BLaER1 treated with 17β-estradiol and CSF1 and Interleukin-3, amounts not matched to agents 10 nM and 100 nM (cell line): Measurements from ENCODE around the gene MPLKIP.
"Not testable (repeated sequence)": the region's sequence is repeated elsewhere in the genome, so short reads cannot be mapped to it uniquely, and the experiment has no call there.

ENCODE experiments used
- H3K27ac ChIP-seq, 11 experiments: shearing (Covaris generic); formaldehyde crosslinking; 2 replicates each; pipeline ENCODE4 v1.8.1; 2022
- H3K27me3 ChIP-seq, 11 experiments: shearing (Covaris generic); formaldehyde crosslinking; 2 replicates each; pipeline ENCODE4 v1.8.1; 2022
- H3K36me3 ChIP-seq, 11 experiments: shearing (Covaris generic); formaldehyde crosslinking; 2 replicates each; pipeline ENCODE4 v1.8.1; 2022
- H3K4me1 ChIP-seq, 10 experiments: shearing (Covaris generic); formaldehyde crosslinking; 2 replicates each; pipeline ENCODE4 v1.8.1; 2022
- H3K4me2 ChIP-seq, 11 experiments: shearing (Covaris generic); formaldehyde crosslinking; 2 replicates each; pipeline ENCODE4 v1.8.1; 2022
- H3K4me3 ChIP-seq, 10 experiments: shearing (Covaris generic); formaldehyde crosslinking; 2 replicates each; pipeline ENCODE4 v1.8.1; 2022
- H3K9ac ChIP-seq, 11 experiments: shearing (Covaris generic); formaldehyde crosslinking; 2 replicates each; pipeline ENCODE4 v1.8.1; 2022
- H3K9me3 ChIP-seq, 11 experiments: shearing (Covaris generic); formaldehyde crosslinking; replicated peaks in 1 of 11; 2 replicates each; pipeline ENCODE4 v1.8.1; 2022
- H4K20me1 ChIP-seq, 11 experiments: shearing (Covaris generic); formaldehyde crosslinking; 2 replicates each; pipeline ENCODE4 v1.8.1; 2022
- Cebpa-rat ChIP-seq, 11 experiments: shearing (Covaris generic); IDR thresholded peaks; 2 replicates each; pipeline ENCODE4 v1.8.1; 2022

Gene MPLKIP

GRCh38 chr7:40137563-40137962 lies 3.1 kb upstream of the MPLKIP start:
- no peak overlapping the region for H3K4me2 ChIP-seq
- H4K20me1 ChIP-seq, result peaks cover 0 to 9% (median 4%) of the 10 kb centered on the region in 11 experiments; a peak in 7 of 22 replicates
- TF ChIP-seq Cebpa-rat (IDR thresholded peaks at IDR 0.05), result no peak
- H3K27ac ChIP-seq, result no peak overlapping the region
- H3K9me3 ChIP-seq, result peaks cover 6 to 20% (median 14%) of the 10 kb centered on the region in 11 experiments; a peak in 20 of 22 replicates
- no peak overlapping the region for H3K9ac ChIP-seq
- peaks cover 0 to 6% (median 0%) of the 10 kb centered on the region in 11 experiments; a peak in 2 of 22 replicates for H3K36me3 ChIP-seq
- peaks cover 3 to 12% (median 9%) of the 10 kb centered on the region in 10 experiments for H3K4me1 ChIP-seq
- H3K27me3 ChIP-seq, result no peaks in the 10 kb centered on the region
- no peak overlapping the region for H3K4me3 ChIP-seq

GRCh38 chr7:40135317-40135610 lies 842 bp upstream of the MPLKIP start:
- H3K4me3 ChIP-seq, result peak overlapping the region; percentile 81 to 99 (median 91); a peak in 18 of 20 replicates
- no peaks in the 10 kb centered on the region for H3K27me3 ChIP-seq
- H4K20me1 ChIP-seq, result peaks cover 0 to 30% (median 24%) of the 10 kb centered on the region in 11 experiments; a peak in 12 of 22 replicates
- H3K9ac ChIP-seq, result peak overlapping the region in 4 of 11 experiments; percentile 94 to 99 (median 97); a peak in 5 of 22 replicates
- peak overlapping the region in 4 of 11 experiments; percentile 95 to 98 (median 98); a peak in 4 of 22 replicates for H3K27ac ChIP-seq
- H3K4me1 ChIP-seq, result peaks cover 11 to 31% (median 22%) of the 10 kb centered on the region in 10 experiments
- H3K9me3 ChIP-seq, result peaks cover 6 to 20% (median 14%) of the 10 kb centered on the region in 11 experiments; a peak in 20 of 22 replicates
- H3K4me2 ChIP-seq, result peak overlapping the region; percentile 26 to 92 (median 68); a peak in 21 of 22 replicates
- no peak for TF ChIP-seq Cebpa-rat (IDR thresholded peaks at IDR 0.05)
- peaks cover 7 to 29% (median 18%) of the 10 kb centered on the region in 11 experiments; a peak in 16 of 22 replicates for H3K36me3 ChIP-seq

- H3K4me2 ChIP-seq, result peak overlapping the region; percentile 73 to 97 (median 82)
- H3K9ac ChIP-seq, result peak overlapping the region; percentile 94 to 99 (median 98)
- H3K4me1 ChIP-seq, result peaks cover 13 to 39% (median 23%) of the 10 kb centered on the region in 10 experiments
- no peaks in the 10 kb centered on the region for H3K27me3 ChIP-seq
- H3K27ac ChIP-seq, result peak overlapping the region; percentile 92 to 98 (median 96)
- TF ChIP-seq Cebpa-rat (IDR thresholded peaks at IDR 0.05), result no peak
- peaks cover 9 to 45% (median 33%) of the 10 kb centered on the region in 11 experiments; a peak in 15 of 22 replicates for H4K20me1 ChIP-seq
- peaks cover 11 to 41% (median 28%) of the 10 kb centered on the region in 11 experiments; a peak in 17 of 22 replicates for H3K36me3 ChIP-seq
- peaks cover 6 to 20% (median 14%) of the 10 kb centered on the region in 11 experiments; a peak in 20 of 22 replicates for H3K9me3 ChIP-seq
- H3K4me3 ChIP-seq, result peak overlapping the region; percentile 81 to 99 (median 91)
Measured at GRCh38 chr7:40133561-40134427, 628 bp downstream of the MPLKIP start.

- H3K4me1 ChIP-seq, result peaks cover 0 to 20% (median 8%) of the 10 kb centered on the region in 10 experiments; a peak in 14 of 20 replicates
- peaks cover 0 to 11% (median 0%) of the 10 kb centered on the region in 11 experiments; a peak in 5 of 22 replicates for H3K9me3 ChIP-seq
- no peak for TF ChIP-seq Cebpa-rat (IDR thresholded peaks at IDR 0.05)
- no peak overlapping the region for H3K4me3 ChIP-seq
- H3K4me2 ChIP-seq, result no peak overlapping the region
- H4K20me1 ChIP-seq, result peaks cover 0 to 40% (median 22%) of the 10 kb centered on the region in 11 experiments; a peak in 13 of 22 replicates
- no peaks in the 10 kb centered on the region for H3K27me3 ChIP-seq
- H3K9ac ChIP-seq, result no peak overlapping the region
- H3K36me3 ChIP-seq, result peaks cover 13 to 57% (median 40%) of the 10 kb centered on the region in 11 experiments; a peak in 21 of 22 replicates
- H3K27ac ChIP-seq, result no peak overlapping the region
Measured at GRCh38 chr7:40122940-40123254, 11.5 kb downstream of the MPLKIP start.

GRCh38 chr7:40122100-40122939 lies 12.1 kb downstream of the MPLKIP start:
- Histone ChIP-seq H3K4me1 (peaks cover 0 to 17% (median 8%) of the 10 kb centered on the region in 10 experiments; a peak in 14 of 20 replicates), H3K9me3 (peaks cover 0 to 11% (median 0%) of the 10 kb centered on the region in 11 experiments; a peak in 5 of 22 replicates), H3K36me3 (peaks cover 12 to 51% (median 36%) of the 10 kb centered on the region in 11 experiments; a peak in 21 of 22 replicates), H4K20me1 (peaks cover 0 to 35% (median 16%) of the 10 kb centered on the region in 11 experiments; a peak in 12 of 22 replicates)
- H3K27me3 ChIP-seq, H3K4me3 ChIP-seq, H3K27ac ChIP-seq, H3K9ac ChIP-seq, H3K4me2 ChIP-seq: not testable (repeated sequence)

- Histone ChIP-seq H3K27ac (no peak overlapping the region), H3K36me3 (peaks cover 0 to 44% (median 25%) of the 10 kb centered on the region in 11 experiments; a peak in 18 of 22 replicates), H3K27me3 (no peaks in the 10 kb centered on the region)
Measured at GRCh38 chr7:40120020-40120419, 14.4 kb downstream of the MPLKIP start.

GRCh38 chr7:40118201-40118600 lies 16.2 kb downstream of the MPLKIP start:
- not testable (repeated sequence) for H3K27me3 ChIP-seq

More at GRCh38 chr7:40120020-40120419, 14.4 kb downstream of the MPLKIP start:
- no peak overlapping the region for H3K4me2 ChIP-seq
- H3K4me3 ChIP-seq, result no peak overlapping the region
- no peak for TF ChIP-seq Cebpa-rat (IDR thresholded peaks at IDR 0.05)
- H4K20me1 ChIP-seq, result peaks cover 0 to 17% (median 4%) of the 10 kb centered on the region in 11 experiments; a peak in 10 of 22 replicates
- H3K9me3 ChIP-seq, result peaks cover 3 to 15% (median 4%) of the 10 kb centered on the region in 11 experiments; a peak in 13 of 22 replicates
- H3K4me1 ChIP-seq, result peaks cover 0 to 17% (median 9%) of the 10 kb centered on the region in 10 experiments; a peak in 14 of 20 replicates
- no peak overlapping the region for H3K9ac ChIP-seq

GRCh38 chr7:40117199-40117598 lies 17.2 kb downstream of the MPLKIP start:
- not testable (repeated sequence) for H4K20me1 ChIP-seq, H3K9ac ChIP-seq, H3K27ac ChIP-seq, H3K4me3 ChIP-seq, H3K4me2 ChIP-seq, H3K27me3 ChIP-seq
- peaks cover 0 to 54% (median 30%) of the 10 kb centered on the region in 11 experiments; a peak in 16 of 22 replicates for H3K36me3 ChIP-seq
- H3K9me3 ChIP-seq, result peaks cover 5 to 37% (median 22%) of the 10 kb centered on the region in 11 experiments; a peak in 17 of 22 replicates
- H3K4me1 ChIP-seq, result peaks cover 0 to 18% (median 8%) of the 10 kb centered on the region in 10 experiments; a peak in 14 of 20 replicates

More at GRCh38 chr7:40118201-40118600, 16.2 kb downstream of the MPLKIP start:
- H3K4me1 ChIP-seq, result peaks cover 0 to 15% (median 7%) of the 10 kb centered on the region in 10 experiments; a peak in 11 of 20 replicates
- not testable (repeated sequence) for H3K4me3 ChIP-seq, H3K9ac ChIP-seq, H4K20me1 ChIP-seq
- peaks cover 5 to 30% (median 20%) of the 10 kb centered on the region in 11 experiments; a peak in 15 of 22 replicates for H3K9me3 ChIP-seq
- H3K27ac ChIP-seq, result peak overlapping the region in 4 of 11 experiments; percentile 23 to 27 (median 26); a peak in 4 of 22 replicates
- peaks cover 0 to 48% (median 33%) of the 10 kb centered on the region in 11 experiments; a peak in 18 of 22 replicates for H3K36me3 ChIP-seq
- H3K4me2 ChIP-seq, result peak overlapping the region in 9 of 11 experiments; percentile 3 to 29 (median 9); a peak in 8 of 22 replicates
- TF ChIP-seq Cebpa-rat (IDR thresholded peaks at IDR 0.05), result peak in 3 of 11 experiments; percentile 23 to 30 (median 29); a peak in 1 of 22 replicates
